Measurements from ENCODE around the gene GRPEL1.

DNA sequence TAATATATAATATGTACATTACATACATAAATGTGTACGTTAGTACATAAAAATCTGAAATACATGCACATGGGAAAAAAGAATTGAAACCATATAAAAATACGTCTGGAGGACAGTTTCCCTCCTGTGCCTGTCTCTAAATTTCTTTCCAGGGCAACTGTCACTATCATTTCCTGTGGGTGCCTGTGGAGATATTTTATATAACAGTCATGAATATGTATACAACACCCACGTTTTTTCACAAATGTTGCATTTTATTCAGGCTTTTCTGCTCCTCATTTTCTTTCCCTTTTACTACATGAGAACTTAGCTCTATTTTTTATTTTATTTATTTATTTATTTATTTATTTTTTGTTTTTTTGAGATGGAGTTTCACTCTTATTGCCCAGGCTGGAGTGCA, 24.2 kb upstream of the GRPEL1 start:
- TF ChIP-seq, protein P1, sequence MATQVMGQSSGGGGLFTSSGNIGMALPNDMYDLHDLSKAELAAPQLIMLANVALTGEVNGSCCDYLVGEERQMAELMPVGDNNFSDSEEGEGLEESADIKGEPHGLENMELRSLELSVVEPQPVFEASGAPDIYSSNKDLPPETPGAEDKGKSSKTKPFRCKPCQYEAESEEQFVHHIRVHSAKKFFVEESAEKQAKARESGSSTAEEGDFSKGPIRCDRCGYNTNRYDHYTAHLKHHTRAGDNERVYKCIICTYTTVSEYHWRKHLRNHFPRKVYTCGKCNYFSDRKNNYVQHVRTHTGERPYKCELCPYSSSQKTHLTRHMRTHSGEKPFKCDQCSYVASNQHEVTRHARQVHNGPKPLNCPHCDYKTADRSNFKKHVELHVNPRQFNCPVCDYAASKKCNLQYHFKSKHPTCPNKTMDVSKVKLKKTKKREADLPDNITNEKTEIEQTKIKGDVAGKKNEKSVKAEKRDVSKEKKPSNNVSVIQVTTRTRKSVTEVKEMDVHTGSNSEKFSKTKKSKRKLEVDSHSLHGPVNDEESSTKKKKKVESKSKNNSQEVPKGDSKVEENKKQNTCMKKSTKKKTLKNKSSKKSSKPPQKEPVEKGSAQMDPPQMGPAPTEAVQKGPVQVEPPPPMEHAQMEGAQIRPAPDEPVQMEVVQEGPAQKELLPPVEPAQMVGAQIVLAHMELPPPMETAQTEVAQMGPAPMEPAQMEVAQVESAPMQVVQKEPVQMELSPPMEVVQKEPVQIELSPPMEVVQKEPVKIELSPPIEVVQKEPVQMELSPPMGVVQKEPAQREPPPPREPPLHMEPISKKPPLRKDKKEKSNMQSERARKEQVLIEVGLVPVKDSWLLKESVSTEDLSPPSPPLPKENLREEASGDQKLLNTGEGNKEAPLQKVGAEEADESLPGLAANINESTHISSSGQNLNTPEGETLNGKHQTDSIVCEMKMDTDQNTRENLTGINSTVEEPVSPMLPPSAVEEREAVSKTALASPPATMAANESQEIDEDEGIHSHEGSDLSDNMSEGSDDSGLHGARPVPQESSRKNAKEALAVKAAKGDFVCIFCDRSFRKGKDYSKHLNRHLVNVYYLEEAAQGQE (IDR thresholded peaks at IDR 0.05; ENCODE audit: low read depth) = no peak
- no peak for TF ChIP-seq CTCF (IDR thresholded peaks at IDR 0.05 in 2 of 3, conservative IDR thresholded peaks at IDR 0.05 in 1 of 3; ENCODE audit: borderline replicate concordance in 1 of 3, insufficient read depth in 1 of 3, low read depth in 2 of 3, low read length in 2 of 3)
- no peak for TF ChIP-seq POLR2A (IDR thresholded peaks at IDR 0.05; ENCODE audit: borderline replicate concordance, extremely low read depth, insufficient read depth, insufficient read length)
- TF ChIP-seq POLR2AphosphoS5 (IDR thresholded peaks at IDR 0.05; ENCODE audit: low read depth, low read length) = no peak
- no peak for TF ChIP-seq SP1 (IDR thresholded peaks at IDR 0.05; ENCODE audit: low read depth)
- no peak for TF ChIP-seq TCF7L2 (IDR thresholded peaks at IDR 0.05; ENCODE audit: borderline replicate concordance, extremely low read depth, insufficient read depth, insufficient read length)
- no peak for TF ChIP-seq CEBPB (IDR thresholded peaks at IDR 0.05; ENCODE audit: low read depth)
- TF ChIP-seq JUND (IDR thresholded peaks at IDR 0.05) = no peak
- no peak for TF ChIP-seq EZH2 (IDR thresholded peaks at IDR 0.05)
- TF ChIP-seq MAX (IDR thresholded peaks at IDR 0.05) = no peak
- TF ChIP-seq, protein P2, sequence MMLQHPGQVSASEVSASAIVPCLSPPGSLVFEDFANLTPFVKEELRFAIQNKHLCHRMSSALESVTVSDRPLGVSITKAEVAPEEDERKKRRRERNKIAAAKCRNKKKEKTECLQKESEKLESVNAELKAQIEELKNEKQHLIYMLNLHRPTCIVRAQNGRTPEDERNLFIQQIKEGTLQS (IDR thresholded peaks at IDR 0.05) = no peak
- no peak for TF ChIP-seq RAD21 (IDR thresholded peaks at IDR 0.05; ENCODE audit: low read depth)
- TF ChIP-seq, protein P3, sequence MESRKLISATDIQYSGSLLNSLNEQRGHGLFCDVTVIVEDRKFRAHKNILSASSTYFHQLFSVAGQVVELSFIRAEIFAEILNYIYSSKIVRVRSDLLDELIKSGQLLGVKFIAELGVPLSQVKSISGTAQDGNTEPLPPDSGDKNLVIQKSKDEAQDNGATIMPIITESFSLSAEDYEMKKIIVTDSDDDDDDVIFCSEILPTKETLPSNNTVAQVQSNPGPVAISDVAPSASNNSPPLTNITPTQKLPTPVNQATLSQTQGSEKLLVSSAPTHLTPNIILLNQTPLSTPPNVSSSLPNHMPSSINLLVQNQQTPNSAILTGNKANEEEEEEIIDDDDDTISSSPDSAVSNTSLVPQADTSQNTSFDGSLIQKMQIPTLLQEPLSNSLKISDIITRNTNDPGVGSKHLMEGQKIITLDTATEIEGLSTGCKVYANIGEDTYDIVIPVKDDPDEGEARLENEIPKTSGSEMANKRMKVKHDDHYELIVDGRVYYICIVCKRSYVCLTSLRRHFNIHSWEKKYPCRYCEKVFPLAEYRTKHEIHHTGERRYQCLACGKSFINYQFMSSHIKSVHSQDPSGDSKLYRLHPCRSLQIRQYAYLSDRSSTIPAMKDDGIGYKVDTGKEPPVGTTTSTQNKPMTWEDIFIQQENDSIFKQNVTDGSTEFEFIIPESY (IDR thresholded peaks at IDR 0.05; ENCODE audit: extremely low read depth, insufficient replicate concordance, low read length) = no peak

All from HCT116 (cell line).